Stimulated activated CD4-positive, alpha-beta T cell treated with anti-CD3 and anti-CD28 coated beads, Interleukin-2, amount 100 ng/mL, for 24 hours (primary cell): ENCODE measurements around the gene CHCHD5.
"Not testable (repeated sequence)": the region's sequence is repeated elsewhere in the genome, so short reads cannot be mapped to it uniquely, and the experiment has no call there.

Experiments used
- DNase-seq, 2 donors: peaks; one replicate each; pipeline ENCODE4 v3.0.0-alpha.2; 2020

The CHCHD5 gene, protein sequence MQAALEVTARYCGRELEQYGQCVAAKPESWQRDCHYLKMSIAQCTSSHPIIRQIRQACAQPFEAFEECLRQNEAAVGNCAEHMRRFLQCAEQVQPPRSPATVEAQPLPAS

DNA sequence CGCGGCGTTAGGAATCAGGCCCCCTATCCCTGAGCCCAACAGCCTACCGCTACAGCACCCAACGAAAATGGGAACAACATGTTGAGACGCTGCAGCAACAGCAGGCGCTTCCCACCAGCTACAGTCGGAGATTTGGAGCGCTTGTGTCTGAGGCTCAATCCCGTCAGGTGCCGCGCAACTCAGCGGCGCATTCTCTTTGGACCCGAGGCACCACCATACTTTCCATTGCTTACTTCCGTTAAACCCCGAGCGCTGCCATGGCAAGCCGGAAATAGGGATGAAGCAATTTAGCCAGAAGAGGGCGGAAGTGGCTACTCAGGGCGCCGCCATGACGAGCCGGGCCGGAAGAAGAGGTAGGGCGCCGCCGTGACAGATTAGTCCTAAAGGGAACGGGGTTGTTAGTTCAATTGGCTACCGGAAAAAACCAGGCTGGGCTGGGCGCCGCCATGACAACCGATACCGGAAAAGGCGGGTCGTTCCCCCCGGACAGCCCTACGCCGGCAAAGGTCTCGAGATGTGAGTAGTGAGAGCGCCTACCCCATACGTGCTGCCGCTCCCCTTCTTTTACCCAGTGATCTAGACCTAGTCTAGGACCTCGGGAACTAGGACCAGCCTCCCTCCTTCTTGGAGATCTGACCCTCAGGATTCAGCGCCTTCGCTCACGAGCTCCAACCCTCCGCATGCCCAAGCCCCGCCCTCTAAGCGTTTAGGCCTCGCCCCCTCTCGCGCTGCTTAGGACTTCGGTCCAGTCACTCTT lies at the start of gene CHCHD5:
TSS of gene CHCHD5 (plus strand) at position 476 of the 757 bp plus-strand sequence. CDS start at position 515, 39 bp downstream.
- peak; percentile 91 to 92 for DNase-seq

DNA sequence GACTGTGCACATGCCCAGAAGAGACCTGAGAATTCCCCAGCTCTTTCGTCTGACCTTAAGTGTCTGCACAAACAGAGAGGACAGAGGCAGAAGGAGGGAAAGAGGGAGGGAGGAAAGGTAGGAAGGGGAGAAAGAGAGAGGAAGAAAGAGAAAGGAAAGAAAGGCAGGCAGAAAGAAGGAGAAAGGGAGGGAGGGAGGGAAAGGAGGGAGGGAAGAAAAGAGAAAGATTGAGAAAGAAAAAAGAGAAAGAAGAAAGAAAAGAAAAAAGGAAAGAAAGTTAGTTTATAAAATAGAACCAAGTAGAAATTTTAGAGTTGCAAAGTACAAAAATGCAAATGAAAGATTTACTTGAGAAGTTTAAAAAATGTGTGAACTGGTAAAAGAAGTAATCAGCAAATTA lies 49.6 kb upstream of the CHCHD5 start:
- no peak for DNase-seq

DNA sequence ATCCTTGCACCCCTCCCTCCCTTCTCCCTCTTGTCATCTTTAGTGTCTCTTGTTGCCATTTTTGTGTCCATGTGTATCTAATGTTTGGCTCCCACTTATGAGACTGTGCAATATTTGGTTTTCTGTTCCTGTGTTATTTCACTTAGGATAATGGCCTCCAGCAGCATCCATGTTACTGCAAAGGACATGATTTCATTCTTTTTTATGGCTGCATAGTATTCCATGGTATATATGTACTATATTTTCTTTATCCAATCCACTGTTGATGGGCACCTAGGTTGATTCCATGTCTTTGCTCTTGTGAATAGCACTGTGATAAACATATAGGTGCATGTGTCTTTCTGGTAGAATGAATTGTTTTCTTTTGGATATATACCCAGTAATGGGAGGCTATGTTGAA lies 47.7 kb upstream of the CHCHD5 start:
- not testable (repeated sequence) for DNase-seq

DNA sequence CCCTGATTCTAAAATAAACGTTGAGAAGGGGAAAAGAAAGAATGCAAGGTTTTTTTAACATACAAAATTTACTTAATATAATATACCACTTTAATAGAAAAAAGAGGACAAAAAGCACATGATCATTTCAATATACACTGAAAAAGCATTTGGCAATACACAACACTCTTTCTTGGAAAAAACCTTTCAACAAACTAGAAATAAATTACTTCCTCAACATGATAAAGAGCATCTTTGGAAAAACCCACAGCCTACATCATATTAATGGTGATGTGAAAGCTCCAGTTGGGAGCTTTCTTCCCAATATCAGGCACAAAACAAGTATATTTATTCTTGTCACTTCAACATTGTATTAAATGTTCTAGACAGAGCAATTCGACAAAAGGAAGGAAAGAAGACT lies 45.1 kb upstream of the CHCHD5 start:
- no peak for DNase-seq

DNA sequence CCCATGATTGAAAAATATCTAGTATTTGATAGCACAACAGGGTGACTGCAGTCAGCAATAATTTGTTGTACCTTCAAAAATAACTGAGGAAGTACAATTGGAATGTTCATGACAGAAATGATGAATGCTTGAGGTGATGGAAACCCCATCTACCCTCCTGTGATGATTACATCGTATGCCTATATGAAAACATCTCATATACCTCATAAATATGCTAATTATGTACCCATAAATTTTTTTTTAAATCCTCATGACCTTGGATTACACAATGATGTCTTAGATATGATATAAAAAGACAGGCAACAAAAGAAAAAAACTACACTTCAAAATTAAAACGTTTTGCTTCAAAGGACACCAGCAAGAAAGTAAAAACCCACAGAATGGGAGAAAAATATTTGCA lies 43.5 kb upstream of the CHCHD5 start:
- DNase-seq = no peak

DNA sequence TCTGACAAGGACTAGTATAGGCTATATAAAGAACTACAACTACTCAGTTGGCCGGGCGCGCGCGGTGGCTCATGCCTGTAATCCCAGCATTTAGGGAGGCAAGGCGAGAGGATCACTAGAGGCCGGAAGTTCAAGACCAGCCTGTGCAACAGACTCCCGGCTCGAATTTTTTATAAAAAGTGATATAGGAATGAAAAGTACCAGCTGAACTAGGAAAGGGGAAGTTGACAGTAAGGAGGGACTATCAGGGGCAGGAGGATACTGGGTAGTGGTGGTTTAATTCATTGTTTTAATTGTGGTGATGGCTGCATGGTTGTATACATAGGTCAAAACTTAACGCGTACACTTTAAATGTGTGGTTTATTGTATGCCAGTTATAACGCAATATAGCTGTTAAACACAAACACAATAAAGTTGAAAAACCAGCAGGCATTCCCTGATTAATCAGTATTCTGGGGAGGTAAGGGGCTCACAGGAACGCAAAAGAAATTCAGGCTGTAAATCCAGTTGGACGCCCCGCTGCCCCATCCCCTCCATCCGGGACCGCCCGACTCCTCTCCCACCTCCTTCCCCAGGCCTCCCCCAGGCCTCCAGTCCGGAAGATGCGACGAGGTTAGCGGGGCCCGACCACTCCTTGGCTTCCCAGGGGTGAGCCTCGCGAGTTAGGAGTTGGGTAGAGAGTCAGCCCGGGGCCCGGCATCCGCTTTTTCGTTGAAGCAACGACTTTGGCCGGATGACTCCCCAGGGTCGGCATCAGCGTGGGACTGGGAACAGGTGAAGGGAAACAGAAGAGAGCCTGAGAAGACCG lies 42.9 kb upstream of the CHCHD5 start:
- peak; percentile 71 to 74 for DNase-seq

DNA sequence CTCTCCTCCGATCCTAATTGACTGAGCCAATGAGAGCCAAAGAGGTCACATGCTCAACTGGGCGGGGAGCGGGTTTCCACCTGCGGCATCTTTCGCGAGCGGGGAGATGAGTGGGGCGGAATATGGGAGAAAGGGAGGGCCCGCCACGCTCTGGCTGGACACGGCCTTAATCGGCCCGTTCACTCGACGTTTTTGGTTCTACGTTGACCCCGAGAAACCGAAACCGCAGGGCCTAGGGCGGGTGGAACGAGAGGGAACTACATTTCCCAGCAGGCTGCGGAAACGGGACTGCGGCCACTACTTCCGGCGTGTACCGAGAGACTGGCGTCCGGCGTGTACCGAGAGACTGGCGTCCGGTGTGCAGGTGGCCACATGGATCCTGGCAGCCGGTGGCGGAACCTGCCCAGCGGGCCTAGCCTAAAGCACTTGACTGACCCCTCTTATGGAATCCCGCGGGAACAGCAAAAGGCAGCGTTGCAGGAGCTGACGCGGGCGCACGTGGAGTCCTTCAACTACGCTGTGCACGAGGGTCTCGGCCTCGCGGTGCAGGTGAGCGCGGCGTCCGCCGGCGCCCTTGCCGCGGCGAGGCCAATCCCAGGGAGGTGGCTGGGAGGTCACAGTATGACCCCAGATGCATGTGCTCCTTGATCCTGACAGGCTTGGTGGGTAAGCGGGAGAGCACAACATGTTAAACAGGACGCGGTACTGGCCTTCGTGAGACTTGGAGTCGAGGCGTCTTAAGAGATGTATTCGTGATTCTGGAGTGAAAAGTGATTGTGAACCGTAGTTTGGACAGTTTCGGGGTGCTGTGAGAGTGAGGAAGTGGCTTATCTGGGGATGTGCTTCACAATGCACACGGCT lies 42.1 kb upstream of the CHCHD5 start, which contains the start of gene POLR1B:
TSS of gene POLR1B (plus strand) at position 343 of the 861 bp plus-strand sequence. CDS start at position 373, 30 bp downstream.
- peak; percentile 76 to 80 for DNase-seq

DNA sequence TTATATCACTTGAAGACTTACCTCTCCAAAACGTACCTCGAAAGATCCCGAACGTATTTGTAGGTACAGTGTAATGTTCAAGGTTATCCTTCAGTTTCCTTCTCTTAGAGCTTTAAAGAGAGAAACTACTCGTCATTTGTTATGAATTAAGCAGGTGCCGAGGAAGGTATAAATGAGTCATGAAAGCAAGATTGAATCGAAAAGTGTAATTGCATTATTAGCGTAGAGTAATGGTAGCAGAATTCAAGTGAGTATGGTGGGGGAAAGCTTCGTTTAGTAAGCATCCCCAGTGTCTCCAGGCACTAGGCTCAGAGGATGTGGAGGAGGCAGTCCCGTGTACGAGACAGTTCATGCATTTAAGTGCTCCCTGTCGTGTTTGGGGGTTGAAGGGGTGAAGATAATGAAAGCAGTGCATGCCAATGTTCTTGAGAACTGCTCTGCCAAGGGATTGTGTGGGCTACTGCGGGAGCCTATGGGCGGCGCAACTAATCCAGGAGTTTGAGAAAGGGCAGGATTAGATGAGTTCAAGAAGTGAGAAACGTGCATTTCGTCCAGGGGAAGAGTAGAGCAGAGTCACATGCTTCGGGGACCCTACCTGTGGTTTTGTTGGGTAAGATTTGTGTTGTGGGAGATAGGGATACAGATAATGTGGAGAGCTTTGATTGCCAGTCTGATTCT lies 41.3 kb upstream of the CHCHD5 start:
- peak; percentile 14 to 23 for DNase-seq

DNA sequence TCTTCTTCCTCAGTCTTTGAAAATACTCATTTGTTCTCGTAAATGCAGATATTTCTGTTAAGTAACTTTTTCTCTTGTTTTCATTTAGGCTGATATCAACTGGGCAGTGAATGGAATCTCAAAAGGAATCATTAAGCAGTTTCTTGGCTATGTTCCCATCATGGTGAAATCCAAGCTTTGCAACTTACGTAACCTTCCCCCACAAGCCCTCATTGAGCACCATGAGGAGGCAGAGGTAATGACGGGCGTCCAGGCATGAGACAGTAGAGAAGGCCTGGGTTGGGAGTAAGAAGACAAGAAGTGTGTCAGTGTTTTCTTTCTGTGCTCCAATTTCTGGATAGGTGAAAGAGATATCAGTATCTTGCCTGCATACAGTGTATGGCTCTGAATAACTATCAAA lies 37.1 kb upstream of the CHCHD5 start:
- no peak for DNase-seq

DNA sequence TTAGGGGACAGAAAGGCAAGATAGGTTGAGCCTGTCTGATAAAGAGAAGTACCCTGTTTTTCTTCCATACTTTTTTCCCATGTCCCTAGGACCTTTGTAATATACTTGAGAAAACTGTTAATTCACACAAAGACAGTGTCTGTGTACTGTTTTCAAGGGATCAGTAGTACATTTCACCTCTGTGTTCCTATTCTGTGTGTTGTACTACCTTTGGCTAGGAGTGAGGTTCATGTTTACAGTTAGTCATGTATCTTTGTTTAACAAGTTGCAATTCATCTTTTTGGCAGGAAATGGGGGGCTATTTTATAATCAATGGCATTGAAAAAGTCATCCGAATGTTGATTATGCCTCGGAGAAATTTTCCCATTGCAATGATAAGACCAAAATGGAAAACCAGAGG lies 35.4 kb upstream of the CHCHD5 start:
- DNase-seq = no peak

DNA sequence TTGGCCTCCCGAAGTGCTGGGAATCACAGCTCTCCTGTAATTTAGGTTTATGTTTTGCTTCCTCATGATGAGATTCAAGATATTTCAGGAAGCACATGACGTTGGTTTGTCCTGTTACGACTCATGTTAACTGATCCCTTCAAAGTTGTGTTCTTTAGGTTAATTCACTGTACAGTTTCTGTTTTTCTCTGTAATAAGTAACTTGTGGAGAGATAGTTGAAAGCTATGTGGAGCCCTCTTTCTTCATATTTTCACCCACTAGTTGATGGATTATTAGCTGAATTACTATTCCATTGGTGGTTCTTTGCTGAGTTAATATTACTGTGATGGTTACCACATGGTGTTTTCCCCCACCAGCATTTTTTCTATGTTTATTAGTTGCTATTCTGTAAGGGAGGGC lies 18.3 kb upstream of the CHCHD5 start:
- DNase-seq = no peak

DNA sequence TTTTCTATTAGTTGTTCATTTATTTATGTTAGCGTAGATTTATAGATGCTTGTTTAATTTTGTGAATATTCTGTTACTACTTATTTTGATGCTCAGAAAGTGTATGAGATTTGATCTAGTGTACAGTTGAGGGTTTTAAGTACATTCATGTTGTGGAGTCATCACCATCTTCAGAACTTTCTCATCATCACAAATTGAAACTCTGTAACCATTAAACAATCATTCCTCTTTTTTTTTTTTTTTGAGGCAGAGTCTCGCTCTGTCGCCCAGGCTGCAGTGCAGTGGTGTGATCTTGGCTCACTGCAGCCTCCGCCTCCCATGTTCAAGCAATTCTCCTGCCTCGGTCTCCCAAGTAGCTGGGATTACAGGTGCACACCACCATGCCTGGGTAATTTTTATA lies 17.9 kb upstream of the CHCHD5 start:
- DNase-seq = not testable (repeated sequence)

DNA sequence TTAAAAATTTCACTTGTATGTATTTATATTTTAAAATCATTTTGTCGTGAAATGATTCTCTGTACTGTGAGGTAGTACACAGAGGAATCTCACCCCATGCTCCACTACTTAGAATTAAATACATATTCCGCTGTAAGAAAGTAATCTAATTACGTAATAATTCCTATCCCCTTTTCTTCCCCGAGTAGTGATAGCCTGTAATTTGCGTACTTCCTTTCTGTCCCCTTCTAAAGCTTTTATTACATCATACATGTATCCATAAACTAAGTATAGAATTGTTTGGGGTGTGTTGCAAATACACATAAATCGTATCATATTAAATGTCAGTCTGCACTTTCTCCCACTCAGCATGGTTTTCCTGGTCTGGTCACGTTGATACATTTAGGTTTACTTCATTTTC lies 12.4 kb upstream of the CHCHD5 start:
- DNase-seq = no peak

DNA sequence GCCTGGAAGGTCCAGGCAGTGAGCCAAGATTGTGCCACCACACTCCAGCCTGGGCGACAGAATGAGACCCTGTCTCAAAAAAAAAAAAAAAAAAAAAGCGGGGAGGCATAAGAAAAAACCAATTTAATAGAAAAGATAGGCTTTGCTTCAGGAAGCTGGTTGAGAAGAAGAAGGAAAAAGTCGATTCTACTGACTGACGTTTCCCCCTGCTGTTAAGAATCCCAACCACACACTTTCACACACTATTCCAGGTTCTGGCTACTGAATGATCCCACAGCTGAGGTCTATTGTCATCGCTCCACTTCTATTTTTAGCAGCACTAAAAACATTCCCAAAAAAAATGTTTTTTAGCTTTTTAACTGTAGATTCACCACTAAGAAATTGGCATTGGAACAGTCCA lies 6.7 kb upstream of the CHCHD5 start:
- no peak for DNase-seq

DNA sequence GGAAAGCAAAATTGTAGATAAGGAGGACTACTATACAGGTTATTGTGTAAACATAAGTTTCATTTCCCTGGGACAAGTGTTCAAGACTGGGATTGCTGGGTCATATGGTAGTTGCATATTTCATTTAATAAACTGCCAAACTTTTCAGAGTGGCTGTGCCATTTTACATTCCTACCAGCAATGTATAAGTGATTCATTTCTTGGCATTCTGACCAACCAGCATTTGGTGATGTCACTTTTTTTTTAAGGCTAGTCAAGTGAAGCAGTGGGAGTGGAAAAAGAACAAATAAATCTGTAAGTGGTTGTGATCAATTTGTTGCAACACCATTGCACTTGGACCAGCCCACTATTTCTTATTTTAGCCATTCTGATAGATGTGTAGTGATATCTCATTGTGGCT lies 5.2 kb upstream of the CHCHD5 start:
- DNase-seq = no peak

DNA sequence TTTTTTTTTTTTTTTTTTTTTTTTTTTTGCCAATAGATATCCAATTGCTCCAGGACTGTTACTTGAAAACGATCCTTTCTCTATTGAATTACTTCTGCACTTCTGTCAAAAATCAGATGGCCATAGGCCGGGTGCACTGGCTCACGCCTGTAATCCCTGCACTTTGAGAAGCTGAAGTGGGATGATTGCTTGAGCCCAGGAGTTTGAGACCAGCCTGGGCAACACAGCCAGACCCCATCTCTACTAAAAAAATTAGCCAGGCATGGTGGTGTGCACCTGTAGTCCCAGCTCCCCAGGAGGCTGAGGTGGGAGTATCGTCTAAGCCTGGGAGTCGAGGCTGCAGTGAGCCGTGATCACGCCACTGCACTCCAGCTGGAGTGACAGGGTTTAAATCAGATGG lies 4.3 kb upstream of the CHCHD5 start:
- no peak for DNase-seq

DNA sequence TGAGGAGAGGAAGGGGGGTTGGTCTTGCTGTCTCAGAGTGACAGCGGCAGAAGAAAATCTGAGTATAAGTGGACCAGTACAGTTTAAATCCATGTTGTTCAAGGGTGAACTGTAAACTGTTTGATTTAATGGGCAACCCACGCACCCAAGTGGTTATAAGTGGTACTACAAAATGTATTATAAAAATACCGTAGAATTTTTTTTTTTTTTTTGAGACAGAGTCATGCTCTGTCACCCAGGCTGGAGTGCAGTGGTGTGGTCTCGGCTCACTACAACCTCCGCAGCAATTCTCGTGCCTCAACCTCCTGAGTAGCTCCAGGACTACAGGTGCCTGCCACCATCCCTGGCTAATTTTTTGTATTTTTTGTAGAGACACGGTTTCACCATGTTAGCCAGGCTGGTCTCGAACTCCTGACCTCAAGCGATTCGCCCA lies 2.1 kb upstream of the CHCHD5 start:
- DNase-seq = peak; percentile 15 to 33

DNA sequence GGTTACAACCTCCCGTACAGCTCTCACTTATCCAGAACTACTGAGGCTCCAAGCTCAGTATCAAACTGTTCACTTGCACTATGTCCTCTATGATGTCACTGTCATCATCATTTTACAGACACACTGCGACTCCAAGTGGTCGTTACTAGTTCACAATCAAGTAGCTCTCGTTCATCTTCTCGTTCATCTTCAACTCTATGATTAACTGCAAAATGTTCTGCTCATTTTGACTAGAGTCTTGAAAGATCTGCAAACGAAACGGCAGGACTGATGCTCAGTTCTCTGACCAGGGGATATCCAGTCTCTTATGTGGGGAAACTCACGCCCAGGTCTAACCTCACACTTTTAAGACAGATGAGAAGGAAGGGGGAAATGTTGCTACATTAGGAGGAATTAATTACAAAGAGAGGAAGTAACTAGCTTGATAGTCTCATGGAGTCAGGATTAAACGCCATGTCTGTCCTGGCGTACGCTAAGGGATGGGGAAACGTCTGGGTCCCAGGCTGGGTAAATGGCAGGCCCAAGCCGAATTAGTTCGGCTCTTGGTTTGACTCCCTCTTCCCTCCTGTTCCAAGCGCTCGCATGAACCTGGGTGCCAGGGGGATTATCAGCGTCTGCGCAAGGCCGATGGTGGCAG lies 794 bp upstream of the CHCHD5 start:
- DNase-seq = no peak

DNA sequence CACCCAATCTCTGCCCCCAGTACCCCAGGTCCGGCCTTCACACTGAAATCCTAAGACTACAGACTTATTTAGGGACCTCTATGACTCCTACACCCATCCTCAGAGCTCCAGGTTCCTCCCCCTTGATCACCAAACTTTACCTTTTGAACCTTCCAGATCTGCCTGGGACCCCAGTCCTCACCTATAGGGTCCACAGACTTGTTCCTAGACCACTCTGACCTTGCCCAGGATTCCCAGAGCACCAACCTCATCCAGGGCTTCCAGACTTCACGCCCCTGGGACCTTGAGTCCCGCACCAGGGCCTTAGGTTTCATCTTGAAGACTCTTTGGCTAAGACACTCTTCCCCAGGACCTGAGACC lies 462 bp downstream of the CHCHD5 start:
- DNase-seq = no peak

DNA sequence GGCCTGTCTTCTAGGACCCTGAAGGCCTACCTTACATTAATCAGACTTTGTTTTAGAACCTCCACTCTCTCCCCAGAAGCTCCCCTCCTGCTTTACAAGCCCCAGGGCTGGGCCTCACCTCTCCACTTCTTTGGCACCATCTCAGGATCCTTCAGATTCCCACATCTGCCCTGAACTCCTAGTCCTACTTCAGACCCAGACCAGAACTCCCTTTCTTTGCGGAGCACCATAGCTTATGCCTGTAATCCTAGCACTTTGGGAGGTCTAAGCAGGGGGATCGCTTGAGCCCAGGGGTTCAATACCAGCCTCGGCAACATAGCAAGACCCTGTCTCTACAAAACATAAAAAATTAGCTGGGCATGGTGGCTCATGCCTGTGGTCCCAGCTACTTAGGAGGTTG lies 991 bp downstream of the CHCHD5 start:
- DNase-seq = no peak

DNA sequence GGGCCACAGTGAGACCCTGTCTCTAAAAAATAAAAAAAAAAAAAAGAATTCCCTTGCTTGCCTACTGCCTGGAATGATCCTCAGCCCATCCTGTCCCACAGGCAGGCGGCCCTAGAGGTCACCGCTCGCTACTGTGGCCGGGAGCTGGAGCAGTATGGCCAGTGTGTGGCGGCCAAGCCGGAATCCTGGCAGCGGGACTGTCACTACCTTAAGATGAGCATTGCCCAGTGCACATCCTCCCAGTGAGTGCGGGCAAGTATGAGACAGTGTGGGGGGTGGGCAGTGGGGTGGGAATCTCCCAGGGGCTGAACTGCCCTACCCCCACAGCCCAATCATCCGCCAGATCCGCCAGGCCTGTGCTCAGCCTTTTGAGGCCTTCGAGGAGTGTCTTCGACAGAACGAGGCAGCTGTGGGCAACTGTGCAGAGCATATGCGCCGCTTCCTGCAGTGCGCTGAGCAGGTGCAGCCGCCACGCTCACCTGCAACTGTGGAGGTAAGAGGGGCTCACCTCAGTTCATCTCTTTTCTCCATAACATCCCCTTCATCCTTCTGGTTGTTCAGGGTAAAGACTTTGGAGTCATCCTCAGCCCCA lies 1.6 kb downstream of the CHCHD5 start:
- DNase-seq = no peak
